GM19463 (cell line): ENCODE measurements around the gene SLIT1.

Experiments used
- ATAC-seq: cut with Tn5 transposase; IDR thresholded peaks from one replicate; pipeline ENCODE4 v1.9.1; 2021; ENCODE audit warnings: mild to moderate bottlenecking, moderate library complexity; ENCODE audit not compliant: unreplicated experiment

SLIT1 gene

GRCh38 chr10:97203220-97203619, 17.5 kb upstream of the SLIT1 start:
- no peak for ATAC-seq

GRCh38 chr10:97200616-97201015, 14.9 kb upstream of the SLIT1 start:
- no peak for ATAC-seq

GRCh38 chr10:97199152-97199551, 13.4 kb upstream of the SLIT1 start:
- ATAC-seq = no peak

- no peak for ATAC-seq
Observed at GRCh38 chr10:97197030-97197500, 11.3 kb upstream of the SLIT1 start.

GRCh38 chr10:97196223-97197029, 10.7 kb upstream of the SLIT1 start:
- peak; percentile 62 for ATAC-seq

- no peak for ATAC-seq
Observed at GRCh38 chr10:97195706-97196222, 10.0 kb upstream of the SLIT1 start.

GRCh38 chr10:97192952-97193435, 7.2 kb upstream of the SLIT1 start:
- ATAC-seq = no peak

- no peak for ATAC-seq
Observed at GRCh38 chr10:97190450-97190849, 4.7 kb upstream of the SLIT1 start.

GRCh38 chr10:97188261-97188711, 2.5 kb upstream of the SLIT1 start:
- no peak for ATAC-seq

- no peak for ATAC-seq
Observed at GRCh38 chr10:97186911-97187310, 1.2 kb upstream of the SLIT1 start.

- no peak for ATAC-seq
Observed at GRCh38 chr10:97184971-97185325, 811 bp downstream of the SLIT1 start.

GRCh38 chr10:97183314-97183713, 2.4 kb downstream of the SLIT1 start:
- no peak for ATAC-seq

- no peak for ATAC-seq
Observed at GRCh38 chr10:97182288-97182990, 3.3 kb downstream of the SLIT1 start.

GRCh38 chr10:97180986-97181385, 4.8 kb downstream of the SLIT1 start:
- no peak for ATAC-seq

GRCh38 chr10:97180363-97180755, 5.4 kb downstream of the SLIT1 start:
- no peak for ATAC-seq

- no peak for ATAC-seq
Observed at GRCh38 chr10:97179731-97180362, 5.9 kb downstream of the SLIT1 start.

- ATAC-seq = no peak
Observed at GRCh38 chr10:97179311-97179710, 6.4 kb downstream of the SLIT1 start.

- no peak for ATAC-seq
Observed at GRCh38 chr10:97178074-97178473, 7.7 kb downstream of the SLIT1 start.

- no peak for ATAC-seq
Observed at GRCh38 chr10:97176226-97176625, 9.5 kb downstream of the SLIT1 start.

- ATAC-seq = no peak
Observed at GRCh38 chr10:97175586-97175985, 10.2 kb downstream of the SLIT1 start.

- ATAC-seq = no peak
Observed at GRCh38 chr10:97174941-97175340, 10.8 kb downstream of the SLIT1 start.
